Measurements from ENCODE around the gene POU2F1. TPM values are rescaled to one million over a fixed set of nuclear protein-coding genes. Genes with fewer than 3 reads are reported as not detected.

The POU2F1 gene
- total and polyA plus RNA-seq, 4 donors, result 1.1 to 28.6 (median 13.7) TPM

DNA sequence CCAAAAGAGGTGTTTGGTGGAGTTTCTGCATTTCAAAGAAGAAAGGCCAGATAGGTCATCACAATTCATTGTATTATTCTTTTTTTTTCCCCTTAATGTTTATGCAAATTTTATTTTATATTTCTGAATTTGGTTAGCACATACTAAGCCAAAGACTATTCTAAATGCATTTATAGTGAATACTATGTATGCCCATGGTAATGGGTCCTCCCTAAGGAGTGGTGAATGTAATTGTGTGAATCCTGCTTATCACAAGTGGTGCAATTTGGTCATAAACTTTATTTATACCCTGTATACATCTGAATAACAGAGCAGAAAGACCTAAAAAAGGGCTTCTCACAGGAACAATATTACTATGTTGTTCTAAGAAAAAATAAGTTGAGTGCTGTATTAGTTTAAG is 198.6 kb downstream of the POU2F1 start:
- H3K4me1 ChIP-seq (ENCODE audit: control insufficient read depth in 1 of 2, insufficient read depth in 2 of 2, low read length in 2 of 2), result no peaks in the 10 kb centered on the region
- no peak overlapping the region for H3K4me3 ChIP-seq (ENCODE audit: low read length in 2 of 2)
- ATAC-seq (ENCODE audit: low FRiP score) (no peak), DNase-seq (no peak)
- peaks cover 0 to 7% of the 10 kb centered on the region in 2 donors for H3K36me3 ChIP-seq (ENCODE audit: control insufficient read depth in 1 of 2, insufficient read depth in 2 of 2, low read length in 1 of 2)
- no peak overlapping the region for H3K27ac ChIP-seq (ENCODE audit: low read depth in 1 of 2, low read length in 2 of 2)
- intact Hi-C loops (cut with DNase I), result no loop called here
- no peaks in the 10 kb centered on the region for H3K27me3 ChIP-seq (ENCODE audit: control insufficient read depth in 1 of 2, insufficient read depth in 2 of 2, low read length in 1 of 2)
- H3K9me3 ChIP-seq (ENCODE audit: control insufficient read depth, low read length), result no peaks in the 10 kb centered on the region

- H3K27ac ChIP-seq (ENCODE audit: low read depth in 1 of 2, low read length in 2 of 2), result no peak overlapping the region
- intact Hi-C loops (cut with DNase I), result no loop called here
- no peaks in the 10 kb centered on the region for H3K27me3 ChIP-seq (ENCODE audit: control insufficient read depth in 1 of 2, insufficient read depth in 2 of 2, low read length in 1 of 2)
- no peaks in the 10 kb centered on the region for H3K9me3 ChIP-seq (ENCODE audit: control insufficient read depth, low read length)
- DNase-seq (no peak), ATAC-seq (ENCODE audit: low FRiP score) (no peak)
- no peaks in the 10 kb centered on the region for H3K4me1 ChIP-seq (ENCODE audit: control insufficient read depth in 1 of 2, insufficient read depth in 2 of 2, low read length in 2 of 2)
- peaks cover 0 to 4% of the 10 kb centered on the region in 2 donors for H3K36me3 ChIP-seq (ENCODE audit: control insufficient read depth in 1 of 2, insufficient read depth in 2 of 2, low read length in 1 of 2)
- no peak overlapping the region for H3K4me3 ChIP-seq (ENCODE audit: low read length in 2 of 2)
- 31 to 56% methylated on average over 3 of the region's 3 CpGs for WGBS, 2 donors
These were observed 199.8 kb downstream of the POU2F1 start for GRCh38 chr1:167420510-167420909.

- intact Hi-C loops (cut with DNase I), result no loop called here
- ATAC-seq (ENCODE audit: low FRiP score), result no peak
- no peak overlapping the region for H3K4me3 ChIP-seq (ENCODE audit: low read length in 2 of 2)
- no peak overlapping the region for H3K27ac ChIP-seq (ENCODE audit: low read depth in 1 of 2, low read length in 2 of 2)
- H3K4me1 ChIP-seq (ENCODE audit: control insufficient read depth in 1 of 2, insufficient read depth in 2 of 2, low read length in 2 of 2), result peaks cover 0 to 2% of the 10 kb centered on the region in 2 donors
- no peaks in the 10 kb centered on the region for H3K36me3 ChIP-seq (ENCODE audit: control insufficient read depth in 1 of 2, insufficient read depth in 2 of 2, low read length in 1 of 2)
- DNase-seq, result no peak
- WGBS, 2 donors, result 87 to 88% methylated on average over 15 of the region's 15 CpGs
- H3K27me3 ChIP-seq (ENCODE audit: control insufficient read depth in 1 of 2, insufficient read depth in 2 of 2, low read length in 1 of 2), result no peaks in the 10 kb centered on the region
- H3K9me3 ChIP-seq (ENCODE audit: control insufficient read depth, low read length), result no peaks in the 10 kb centered on the region
These were observed 203.3 kb downstream of the POU2F1 start for GRCh38 chr1:167423684-167424619.

- 80 to 81% methylated on average over 7 of the region's 7 CpGs for WGBS, 2 donors
- H3K27me3 ChIP-seq (ENCODE audit: control insufficient read depth in 1 of 2, insufficient read depth in 2 of 2, low read length in 1 of 2), result no peaks in the 10 kb centered on the region
- intact Hi-C loops (cut with DNase I), result no loop called here
- no peaks in the 10 kb centered on the region for H3K9me3 ChIP-seq (ENCODE audit: control insufficient read depth, low read length)
- peaks cover 0 to 2% of the 10 kb centered on the region in 2 donors for H3K4me1 ChIP-seq (ENCODE audit: control insufficient read depth in 1 of 2, insufficient read depth in 2 of 2, low read length in 2 of 2)
- H3K27ac ChIP-seq (ENCODE audit: low read depth in 1 of 2, low read length in 2 of 2), result no peak overlapping the region
- no peak overlapping the region for H3K4me3 ChIP-seq (ENCODE audit: low read length in 2 of 2)
- H3K36me3 ChIP-seq (ENCODE audit: control insufficient read depth in 1 of 2, insufficient read depth in 2 of 2, low read length in 1 of 2), result no peaks in the 10 kb centered on the region
- no peak for ATAC-seq (ENCODE audit: low FRiP score)
- DNase-seq, result no peak
These were observed 204.8 kb downstream of the POU2F1 start for GRCh38 chr1:167425482-167425881.

GRCh38 chr1:167426716-167427115 is 206.0 kb downstream of the POU2F1 start:
- DNase-seq (no peak), ATAC-seq (ENCODE audit: low FRiP score) (no peak)
- WGBS, 2 donors, result 85 to 89% methylated on average over 4 of the region's 4 CpGs

GRCh38 chr1:167427848-167428247 is 207.2 kb downstream of the POU2F1 start:
- no peaks in the 10 kb centered on the region for H3K36me3 ChIP-seq (ENCODE audit: control insufficient read depth in 1 of 2, insufficient read depth in 2 of 2, low read length in 1 of 2)
- intact Hi-C loops (cut with DNase I), result no loop called here
- no peaks in the 10 kb centered on the region for H3K9me3 ChIP-seq (ENCODE audit: control insufficient read depth, low read length)
- peaks cover 0 to 2% of the 10 kb centered on the region in 2 donors for H3K4me1 ChIP-seq (ENCODE audit: control insufficient read depth in 1 of 2, insufficient read depth in 2 of 2, low read length in 2 of 2)
- 32 to 45% methylated on average over 5 of the region's 5 CpGs for WGBS, 2 donors
- no peak overlapping the region for H3K4me3 ChIP-seq (ENCODE audit: low read length in 2 of 2)
- DNase-seq (no peak), ATAC-seq (ENCODE audit: low FRiP score) (no peak)
- no peak overlapping the region for H3K27ac ChIP-seq (ENCODE audit: low read depth in 1 of 2, low read length in 2 of 2)
- no peaks in the 10 kb centered on the region for H3K27me3 ChIP-seq (ENCODE audit: control insufficient read depth in 1 of 2, insufficient read depth in 2 of 2, low read length in 1 of 2)

More at GRCh38 chr1:167426716-167427115, 206.0 kb downstream of the POU2F1 start:
- H3K36me3 ChIP-seq (ENCODE audit: control insufficient read depth in 1 of 2, insufficient read depth in 2 of 2, low read length in 1 of 2), result no peaks in the 10 kb centered on the region
- H3K4me1 ChIP-seq (ENCODE audit: control insufficient read depth in 1 of 2, insufficient read depth in 2 of 2, low read length in 2 of 2), result peaks cover 0 to 2% of the 10 kb centered on the region in 2 donors
- no peaks in the 10 kb centered on the region for H3K27me3 ChIP-seq (ENCODE audit: control insufficient read depth in 1 of 2, insufficient read depth in 2 of 2, low read length in 1 of 2)
- no peak overlapping the region for H3K4me3 ChIP-seq (ENCODE audit: low read length in 2 of 2)
- no peaks in the 10 kb centered on the region for H3K9me3 ChIP-seq (ENCODE audit: control insufficient read depth, low read length)
- no peak overlapping the region for H3K27ac ChIP-seq (ENCODE audit: low read depth in 1 of 2, low read length in 2 of 2)
- intact Hi-C loops (cut with DNase I), result no loop called here

- H3K9me3 ChIP-seq (ENCODE audit: control insufficient read depth, low read length), result no peaks in the 10 kb centered on the region
- H3K27ac ChIP-seq (ENCODE audit: low read depth in 1 of 2, low read length in 2 of 2), result no peak overlapping the region
- ATAC-seq (ENCODE audit: low FRiP score), result no peak
These were observed 207.7 kb downstream of the POU2F1 start for GRCh38 chr1:167428395-167428794.

GRCh38 chr1:167429612-167430011 is 208.9 kb downstream of the POU2F1 start:
- 60 to 64% methylated on average over 2 of the region's 2 CpGs for WGBS, 2 donors
- Histone ChIP-seq H3K36me3 (ENCODE audit: control insufficient read depth in 1 of 2, insufficient read depth in 2 of 2, low read length in 1 of 2) (no peaks in the 10 kb centered on the region), H3K9me3 (ENCODE audit: control insufficient read depth, low read length) (no peaks in the 10 kb centered on the region), H3K27ac (ENCODE audit: low read depth in 1 of 2, low read length in 2 of 2) (no peak overlapping the region), H3K4me1 (ENCODE audit: control insufficient read depth in 1 of 2, insufficient read depth in 2 of 2, low read length in 2 of 2) (peaks cover 0 to 2% of the 10 kb centered on the region in 2 donors), H3K27me3 (ENCODE audit: control insufficient read depth in 1 of 2, insufficient read depth in 2 of 2, low read length in 1 of 2) (no peaks in the 10 kb centered on the region), H3K4me3 (ENCODE audit: low read length in 2 of 2) (no peak overlapping the region)
- intact Hi-C loops (cut with DNase I), result no loop called here
- no peak for ATAC-seq (ENCODE audit: low FRiP score)
- no peak for DNase-seq

More at GRCh38 chr1:167428395-167428794, 207.7 kb downstream of the POU2F1 start:
- 45 to 47% methylated on average over 2 of the region's 2 CpGs for WGBS, 2 donors
- Histone ChIP-seq H3K4me1 (ENCODE audit: control insufficient read depth in 1 of 2, insufficient read depth in 2 of 2, low read length in 2 of 2) (peaks cover 0 to 2% of the 10 kb centered on the region in 2 donors), H3K36me3 (ENCODE audit: control insufficient read depth in 1 of 2, insufficient read depth in 2 of 2, low read length in 1 of 2) (no peaks in the 10 kb centered on the region), H3K27me3 (ENCODE audit: control insufficient read depth in 1 of 2, insufficient read depth in 2 of 2, low read length in 1 of 2) (no peaks in the 10 kb centered on the region), H3K4me3 (ENCODE audit: low read length in 2 of 2) (no peak overlapping the region)
- intact Hi-C loops (cut with DNase I), result no loop called here
- no peak for DNase-seq

Data from aorta (tissue), 5 donors.